Endothelial cell of umbilical vein (primary cell): ENCODE data around the gene METTL24. TPM values are rescaled to one million over a fixed set of nuclear protein-coding genes. Genes with fewer than 3 reads are reported as not detected.

Source experiments
- BruUV-seq: library from RNA; stranded (reverse); fragments of 400-500 nt; replicated peaks from 2 replicates; lab custom pipeline; 2021; lab: Mats Ljungman, UMichigan
- CTCF ChIA-PET: fragments of 300-600, 350-600 bp; sonication (Branson Sonifier 250); formaldehyde crosslinking; loops from one replicate; lab custom pipeline; 2021; ENCODE audit warnings: antibody characterized with exemption, inconsistent platforms; lab: Charles Lee
- POLR2A ChIA-PET: fragments of 300-600, 350-600 bp; sonication (Branson Sonifier 250); formaldehyde crosslinking; loops from one replicate; lab custom pipeline; 2021; ENCODE audit warnings: antibody characterized with exemption, inconsistent platforms; lab: Charles Lee
- DNase-seq: peaks from one replicate; pipeline ENCODE4 v3.0.0-alpha.2; 2011; ENCODE audit warnings: low read depth, low spot score
- FAIRE-seq: peaks from 2 replicates; lab custom pipeline; 2011; peaks lifted over from hg19 to GRCh38; lab: Jason Lieb, UNC
- H2AFZ ChIP-seq: 2 replicates; pipeline ENCODE4 v1.6.0; 2012; ENCODE audit warnings: low read depth, low read length, control low read depth, inconsistent platforms
- H3K27ac ChIP-seq: 2 replicates; pipeline ENCODE4 v1.5.1; 2011; ENCODE audit warnings: low read depth, mild to moderate bottlenecking, control low read depth, low read length, moderate library complexity; ENCODE audit not compliant: insufficient read depth
- H3K27me3 ChIP-seq, 2 experiments: 2 replicates each; pipeline versions ENCODE4 v1.6.0 to v1.6.1; 2011; ENCODE audit warnings: low read length in 2 of 2, mixed read lengths in 1 of 2; ENCODE audit not compliant: control insufficient read depth in 2 of 2, insufficient read depth in 2 of 2
- H3K36me3 ChIP-seq, 2 experiments: 2 replicates in 1 of 2; 3 replicates in 1 of 2; pipeline ENCODE4 v1.5.1; 2011; ENCODE audit warnings: low read length in 2 of 2, mild to moderate bottlenecking in 1 of 2, moderate library complexity in 1 of 2; ENCODE audit not compliant: control insufficient read depth in 2 of 2, insufficient read depth in 2 of 2; ENCODE audit errors: extremely low read depth in 1 of 2
- H3K4me1 ChIP-seq: 3 replicates; pipeline ENCODE4 v1.5.1; 2011; ENCODE audit warnings: mild to moderate bottlenecking, low read length; ENCODE audit not compliant: control insufficient read depth, insufficient read depth; ENCODE audit errors: extremely low read depth
- H3K4me2 ChIP-seq: 2 replicates; pipeline ENCODE4 v1.6.1; 2011; ENCODE audit warnings: low read length, control low read depth, mixed read lengths; ENCODE audit not compliant: insufficient read depth
- H3K4me3 ChIP-seq, 3 experiments: fragments of 200-600 bp in 1 of 3; sonication (generic), shearing (Covaris generic) in 1 of 3; replicated peaks in 1 of 3; 2 replicates each; pipeline ENCODE4 v1.5.1; 2011 to 2016; ENCODE audit warnings: control low read depth in 3 of 3, low read length in 3 of 3, mild to moderate bottlenecking in 2 of 3, inconsistent platforms in 1 of 3, low read depth in 1 of 3, moderate library complexity in 1 of 3; ENCODE audit not compliant: insufficient read depth in 1 of 3
- H3K79me2 ChIP-seq: 2 replicates; pipeline ENCODE4 v1.6.0; 2012; ENCODE audit warnings: low read length, inconsistent platforms; ENCODE audit not compliant: control insufficient read depth, insufficient read depth
- H3K9ac ChIP-seq: replicated peaks from 2 replicates; pipeline ENCODE3; 2011; ENCODE audit warnings: low read length, control low read depth; ENCODE audit not compliant: insufficient read depth; ENCODE audit errors: extremely low read depth
- H3K9me1 ChIP-seq: replicated peaks from 3 replicates; pipeline ENCODE4 v1.6.0; 2011; ENCODE audit warnings: mild to moderate bottlenecking, low read length; ENCODE audit not compliant: control insufficient read depth, insufficient read depth; ENCODE audit errors: extremely low read depth
- H3K9me3 ChIP-seq: replicated peaks from 2 replicates; pipeline ENCODE4 v1.5.1; 2012; ENCODE audit warnings: low read length, inconsistent platforms; ENCODE audit not compliant: control insufficient read depth, insufficient read depth
- H4K20me1 ChIP-seq: replicated peaks from 2 replicates; pipeline ENCODE3; 2011; ENCODE audit warnings: mild to moderate bottlenecking, low read length; ENCODE audit not compliant: control insufficient read depth, insufficient read depth; ENCODE audit errors: extremely low read depth
- CTCF ChIP-seq, 2 donors: IDR thresholded peaks; 1 replicate in 1 of 2; 2 replicates in 1 of 2; pipeline ENCODE4 v1.5.1; 2011; ENCODE audit warnings: low read length in 2 of 2, mild to moderate bottlenecking in 2 of 2, moderate library complexity in 2 of 2, control low read depth in 1 of 2, inconsistent platforms in 1 of 2, low read depth in 1 of 2; ENCODE audit not compliant: insufficient read depth in 1 of 2; ENCODE audit errors: extremely low read depth in 1 of 2
- EZH2 ChIP-seq: IDR thresholded peaks from 2 replicates; pipeline ENCODE4 v1.6.1; 2012; ENCODE audit warnings: borderline replicate concordance, low read depth, mild to moderate bottlenecking, moderate library complexity, low read length, inconsistent platforms; ENCODE audit not compliant: severe bottlenecking
- FOS ChIP-seq: IDR thresholded peaks from 2 replicates; pipeline ENCODE4 v1.6.1; 2011; ENCODE audit warnings: mild to moderate bottlenecking, low read length, moderate library complexity, borderline replicate concordance; ENCODE audit not compliant: insufficient read depth
- GATA2 ChIP-seq: IDR thresholded peaks from 2 replicates; pipeline ENCODE4 v1.7.0; 2011; ENCODE audit warnings: low read depth, mild to moderate bottlenecking, moderate library complexity, mixed read lengths, low read length; ENCODE audit not compliant: insufficient read length, insufficient read depth
- JUN ChIP-seq: IDR thresholded peaks from 2 replicates; pipeline ENCODE4 v1.6.1; 2011; ENCODE audit warnings: borderline replicate concordance, low read depth; ENCODE audit not compliant: insufficient read length, insufficient read depth
- MAX ChIP-seq: IDR thresholded peaks from 2 replicates; pipeline ENCODE4 v1.6.1; 2011; ENCODE audit not compliant: insufficient read depth, insufficient read length
- MYC ChIP-seq: IDR thresholded peaks from one replicate; pipeline ENCODE4 v1.6.1; 2011; ENCODE audit warnings: mild to moderate bottlenecking, low read depth, low read length
- POLR2A ChIP-seq: IDR thresholded peaks from 2 replicates; pipeline ENCODE4 v1.6.1; 2012; ENCODE audit warnings: low read depth, mild to moderate bottlenecking, control low read depth, low read length
- POLR2AphosphoS5 ChIP-seq: IDR thresholded peaks from 2 replicates; pipeline ENCODE4 v1.6.1; 2012; ENCODE audit warnings: low read depth, mild to moderate bottlenecking, control low read depth, low read length, moderate library complexity; ENCODE audit not compliant: insufficient read depth
- dilution Hi-C: fragments of 300-500 bp; cut with MboI; formaldehyde crosslinking; loops from one replicate; pipeline ENCODE4 v1.15.0; 2019; ENCODE audit warnings: low sequenced_read_pairs; ENCODE audit not compliant: extremely low pct_ligation_motif_present
- intact Hi-C: fragments of 100-400 bp; cut with micrococcal nuclease; formaldehyde crosslinking; loops from one replicate; pipeline ENCODE4 v1.10.0; 2022
- polyA plus RNA-seq, 4 experiments: library from polyadenylated mRNA; depleted of rRNA in 3 of 4; stranded (reverse) in 3 of 4; unstranded in 1 of 4; fragments of >200 nt; gene quantifications; 2 replicates each; pipeline versions ENCODE4 v1.2.1 to v1.2.3, GENCODE V29; 2011 to 2012; ENCODE audit warnings: missing spikeins in 1 of 4
- total RNA-seq: library from RNA; stranded (reverse); gene quantifications from 2 replicates; pipeline ENCODE4 v1.2.3, GENCODE V29; 2021

The METTL24 gene
- total and polyA plus RNA-seq, 2 donors (not counting 3 experiments of a cell fraction or from before 2014, with no cell fraction given) = not detected

- POLR2A ChIA-PET = no interaction called here
- TF ChIP-seq FOS (no peak), MAX (no peak), CTCF (IDR thresholded peaks at IDR 0.05; ENCODE audit: extremely low read depth in 1 of 2, insufficient read depth in 1 of 2, low read depth in 1 of 2, low read length in 2 of 2) (no peak), MYC (no peak), EZH2 (no peak), POLR2AphosphoS5 (no peak), POLR2A (no peak), GATA2 (no peak), JUN (no peak)
- Histone ChIP-seq H3K4me1 (no peaks in the 10 kb centered on the region), H3K36me3 (no peaks in the 10 kb centered on the region), H3K27ac (no peak overlapping the region), H2AFZ (no peak overlapping the region), H3K79me2 (no peaks in the 10 kb centered on the region), H3K4me2 (no peak overlapping the region), H4K20me1 (no peaks in the 10 kb centered on the region), H3K9me1 (no peaks in the 10 kb centered on the region), H3K9ac (no peak overlapping the region), H3K9me3 (no peaks in the 10 kb centered on the region), H3K27me3 (peaks cover 36 to 66% of the 10 kb centered on the region in 2 experiments), H3K4me3 (no peak overlapping the region)
- DNase-seq (no peak), FAIRE-seq (no peak)
- CTCF ChIA-PET = interaction anchor here (1.4 kb wide), 1 partner anchor 22 kb away, joined by 4 read pairs; no protein-coding TSS in a partner anchor
- intact Hi-C loops = no loop called here
- dilution Hi-C loops = no loop called here
- no TSS peak for BruUV-seq
These were observed 5.6 kb upstream of the METTL24 start for GRCh38 chr6:110363748-110364147.
